H9 (cell line): ENCODE results near the gene ZNRF2. TPM values are rescaled to one million over a fixed set of nuclear protein-coding genes. Genes with fewer than 3 reads are reported as not detected.

Experiments
- DNase-seq: peaks from one replicate; pipeline ENCODE4 v3.0.0-alpha.2; 2017
- H2AFZ ChIP-seq: one replicate; pipeline ENCODE4 v1.6.1; 2013; ENCODE audit warnings: mild to moderate bottlenecking, low read length, control low read depth, moderate library complexity
- H2AK5ac ChIP-seq: 2 replicates; pipeline ENCODE4 v1.6.1; 2013; ENCODE audit warnings: low read length, control low read depth, mixed read lengths; ENCODE audit not compliant: insufficient read length
- H2BK120ac ChIP-seq: one replicate; pipeline ENCODE4 v1.6.1; 2013; ENCODE audit warnings: low read depth, mild to moderate bottlenecking, low read length, control low read depth, inconsistent platforms; ENCODE audit not compliant: poor library complexity, severe bottlenecking
- H2BK12ac ChIP-seq: 2 replicates; pipeline ENCODE4 v1.6.1; 2013; ENCODE audit warnings: low read length, control low read depth, mixed read lengths, low read depth; ENCODE audit not compliant: insufficient read length
- H2BK15ac ChIP-seq: 2 replicates; pipeline ENCODE4 v1.6.1; 2013; ENCODE audit warnings: low read depth, low read length, control low read depth
- H2BK20ac ChIP-seq: one replicate; pipeline ENCODE4 v1.6.1; 2013; ENCODE audit warnings: low read depth, mild to moderate bottlenecking, low read length, control low read depth, inconsistent platforms; ENCODE audit not compliant: poor library complexity, severe bottlenecking
- H2BK5ac ChIP-seq: 2 replicates; pipeline ENCODE4 v1.6.1; 2013; ENCODE audit warnings: low read length, control low read depth, mixed read lengths; ENCODE audit not compliant: insufficient read length
- H3K14ac ChIP-seq: 2 replicates; pipeline ENCODE4 v1.6.1; 2013; ENCODE audit warnings: low read length, control low read depth; ENCODE audit not compliant: insufficient read depth
- H3K18ac ChIP-seq: 2 replicates; pipeline ENCODE4 v1.6.1; 2013; ENCODE audit warnings: low read depth, mild to moderate bottlenecking, mixed read lengths, low read length, control low read depth; ENCODE audit not compliant: insufficient read length
- H3K23ac ChIP-seq: 2 replicates; pipeline ENCODE4 v1.6.1; 2013; ENCODE audit warnings: low read length, control low read depth, mixed read lengths, low read depth; ENCODE audit not compliant: insufficient read length
- H3K23me2 ChIP-seq: 2 replicates; pipeline ENCODE4 v1.6.1; 2013; ENCODE audit warnings: low read depth, mild to moderate bottlenecking, mixed read lengths, low read length, control low read depth; ENCODE audit not compliant: insufficient read length, poor library complexity, severe bottlenecking
- H3K27ac ChIP-seq: 2 replicates; pipeline ENCODE4 v1.5.1; 2013; ENCODE audit warnings: low read length, control low read depth, mixed read lengths, low read depth; ENCODE audit not compliant: insufficient read length
- H3K27me3 ChIP-seq: 2 replicates; pipeline ENCODE4 v1.6.1; 2013; ENCODE audit warnings: low read length, control low read depth, inconsistent platforms; ENCODE audit not compliant: insufficient read depth
- H3K4ac ChIP-seq: 2 replicates; pipeline ENCODE4 v1.6.1; 2013; ENCODE audit warnings: low read depth, mild to moderate bottlenecking, control low read depth, inconsistent platforms, low read length, moderate library complexity
- H3K4me1 ChIP-seq: 2 replicates; pipeline ENCODE4 v1.6.1; 2013; ENCODE audit warnings: low read length, control low read depth, inconsistent platforms; ENCODE audit not compliant: insufficient read depth
- H3K4me2 ChIP-seq: 2 replicates; pipeline ENCODE4 v1.6.1; 2013; ENCODE audit warnings: low read length, control low read depth, mixed read lengths; ENCODE audit not compliant: insufficient read length, insufficient read depth
- H3K56ac ChIP-seq: 2 replicates; pipeline ENCODE4 v1.6.1; 2013; ENCODE audit warnings: low read depth, mild to moderate bottlenecking, mixed read lengths, low read length, control low read depth; ENCODE audit not compliant: insufficient read length
- H3K79me1 ChIP-seq: 2 replicates; pipeline ENCODE4 v1.6.1; 2013; ENCODE audit warnings: low read depth, mild to moderate bottlenecking, moderate library complexity, low read length, control low read depth, inconsistent platforms; ENCODE audit not compliant: insufficient read depth, poor library complexity, severe bottlenecking
- H3K79me2 ChIP-seq: 2 replicates; pipeline ENCODE4 v1.6.1; 2013; ENCODE audit warnings: low read length, control low read depth, inconsistent platforms; ENCODE audit not compliant: insufficient read depth
- H3K9ac ChIP-seq: 2 replicates; pipeline ENCODE4 v1.6.1; 2013; ENCODE audit warnings: low read length, control low read depth, mixed read lengths; ENCODE audit not compliant: insufficient read length; ENCODE audit errors: extremely low read depth
- H3K9me3 ChIP-seq: one replicate; pipeline ENCODE4 v1.6.1; 2013; ENCODE audit warnings: low read depth, low read length, inconsistent platforms; ENCODE audit not compliant: control insufficient read depth
- H3T11ph ChIP-seq: one replicate; pipeline ENCODE4 v1.6.1; 2013; ENCODE audit warnings: mild to moderate bottlenecking, low read length, control low read depth, inconsistent platforms
- H4K20me1 ChIP-seq: one replicate; pipeline ENCODE4 v1.6.1; 2013; ENCODE audit not compliant: control insufficient read depth, insufficient read length, insufficient read depth
- H4K5ac ChIP-seq: 2 replicates; pipeline ENCODE4 v1.6.1; 2013; ENCODE audit warnings: low read depth, mild to moderate bottlenecking, mixed read lengths, low read length, control low read depth; ENCODE audit not compliant: insufficient read length
- H4K8ac ChIP-seq: replicated peaks from 2 replicates; pipeline ENCODE4 v1.6.1; 2013; ENCODE audit warnings: low read length, control low read depth, mixed read lengths, low read depth; ENCODE audit not compliant: insufficient read length
- H4K91ac ChIP-seq: 2 replicates; pipeline ENCODE4 v1.6.1; 2013; ENCODE audit warnings: low read depth, mild to moderate bottlenecking, moderate library complexity, mixed read lengths, low read length, control low read depth; ENCODE audit not compliant: insufficient read length
- H3K27ac Mint-ChIP-seq, 3 experiments: 2 replicates in 2 of 3; 3 replicates in 1 of 3; pipeline ENCODE4 v1.8.0; 2020 to 2021; ENCODE audit warnings: mixed read lengths in 3 of 3, mild to moderate bottlenecking in 1 of 3, moderate library complexity in 1 of 3
- H3K27me3 Mint-ChIP-seq: 2 replicates; pipeline ENCODE4 v1.8.0; 2021; ENCODE audit warnings: low read depth, mild to moderate bottlenecking, moderate library complexity, mixed read lengths
- H3K36me3 Mint-ChIP-seq, 3 experiments: 2 replicates in 2 of 3; 3 replicates in 1 of 3; pipeline ENCODE4 v1.8.0; 2020 to 2021; ENCODE audit warnings: low read depth in 3 of 3, mixed read lengths in 3 of 3; ENCODE audit not compliant: insufficient read depth in 1 of 3
- H3K4me1 Mint-ChIP-seq, 2 experiments: 2 replicates each; pipeline ENCODE4 v1.8.0; 2020; ENCODE audit warnings: mixed read lengths in 2 of 2
- H3K4me3 Mint-ChIP-seq, 2 experiments: 2 replicates in 1 of 2; 3 replicates in 1 of 2; pipeline ENCODE4 v1.8.0; 2020 to 2021; ENCODE audit warnings: mild to moderate bottlenecking in 2 of 2, mixed read lengths in 2 of 2, moderate library complexity in 1 of 2
- H3K9me3 Mint-ChIP-seq, 2 experiments: 2 replicates in 1 of 2; 3 replicates in 1 of 2; pipeline ENCODE4 v1.8.0; 2020; ENCODE audit warnings: mild to moderate bottlenecking in 2 of 2, mixed read lengths in 2 of 2, moderate library complexity in 1 of 2
- CTCF ChIP-seq: fragments of 200-600 bp; sonication (generic); conservative IDR thresholded peaks from 3 replicates; pipeline ENCODE4 v1.8.0; 2021; ENCODE audit warnings: antibody characterized with exemption, mild to moderate bottlenecking
- WGBS: extraction: QIAGEN DNeasy Blood & Tissue Kit; methylation state at CpG from one replicate; pipeline ENCODE4 v1.1.7; 2013; ENCODE audit warnings: missing lambda C conversion rate, low lambda C conversion rate, mixed read lengths; ENCODE audit not compliant: insufficient read length; ENCODE audit errors: extremely low coverage; 5-methylcytosine and 5-hydroxymethylcytosine counted together
- total RNA-seq: library from RNA; stranded (reverse); gene quantifications from 2 replicates; pipeline ENCODE4 v1.2.1, GENCODE V29; 2021

ZNRF2 gene
- total RNA-seq, 1 experiment from 2014 or later, result 16.5 TPM

- H3K79me2 ChIP-seq, result peaks cover 2% of the 10 kb centered on the region; the same call in 1 of the 2 replicates
- H3K4me1 ChIP-seq, result no peaks in the 10 kb centered on the region; the same call in 1 of the 2 replicates
- Mint-ChIP-seq H3K36me3 (no peaks in the 10 kb centered on the region), H3K9me3 (no peaks in the 10 kb centered on the region; a peak in 1 of 5 replicates), H3K27me3 (peaks cover 2% of the 10 kb centered on the region), H3K27ac (peak overlapping the region in 1 of 3 experiments; percentile 28; a peak in 1 of 7 replicates), H3K4me1 (peaks cover 20 to 27% of the 10 kb centered on the region in 2 experiments), H3K4me3 (peak overlapping the region in 1 of 2 experiments; percentile 28; a peak in 1 of 5 replicates)
- H3K18ac ChIP-seq, result no peak overlapping the region
- H3K9ac ChIP-seq, result no peak overlapping the region
- no peaks in the 10 kb centered on the region for H3K27me3 ChIP-seq
- no peak for TF ChIP-seq CTCF
- H2BK12ac ChIP-seq, result no peak overlapping the region
- no peak overlapping the region for H3K14ac ChIP-seq
- WGBS, result no CpG with 5 or more reads among the region's 1 CpG
- H3K9me3 ChIP-seq, result no peaks in the 10 kb centered on the region
- H3K27ac ChIP-seq, result no peak overlapping the region
- peak; percentile 38 for DNase-seq
- no peak overlapping the region for H4K91ac ChIP-seq
- H2AFZ ChIP-seq, result no peak overlapping the region
- no peak overlapping the region for H4K8ac ChIP-seq
- H3K4ac ChIP-seq, result no peak overlapping the region
- H3K23me2 ChIP-seq, result peaks cover 3% of the 10 kb centered on the region
- no peak overlapping the region for H3K23ac ChIP-seq
- H2BK120ac ChIP-seq, result no peak overlapping the region
- no peak overlapping the region for H2BK20ac ChIP-seq
- H3K56ac ChIP-seq, result no peak overlapping the region
- no peak overlapping the region for H2BK15ac ChIP-seq
- H2BK5ac ChIP-seq, result no peak overlapping the region
- H3K4me2 ChIP-seq, result no peak overlapping the region
- H3K79me1 ChIP-seq, result no peaks in the 10 kb centered on the region
- no peak overlapping the region for H4K5ac ChIP-seq
- H4K20me1 ChIP-seq, result no peaks in the 10 kb centered on the region
- no peak overlapping the region for H2AK5ac ChIP-seq
- H3T11ph ChIP-seq, result no peak overlapping the region
These were observed 3.1 kb upstream of the ZNRF2 start for GRCh38 chr7:30281263-30281662.
